ENCODE measurements around the gene MAP3K7.
"Not testable (repeated sequence)": the region's sequence is repeated elsewhere in the genome, so short reads cannot be mapped to it uniquely, and the experiment has no call there.

Gene MAP3K7

GRCh38 chr6:90578894-90579549, 7.8 kb downstream of the MAP3K7 start:
- DNase-seq (ENCODE audit: low spot score): no peak

- no peak for DNase-seq (ENCODE audit: low spot score)
These were observed 11.6 kb downstream of the MAP3K7 start for GRCh38 chr6:90575267-90575666.

GRCh38 chr6:90574610-90575009, 12.3 kb downstream of the MAP3K7 start:
- no peak for DNase-seq (ENCODE audit: low spot score)

- DNase-seq (ENCODE audit: low spot score): no peak
These were observed 13.2 kb downstream of the MAP3K7 start for GRCh38 chr6:90573624-90574023.

- no peak for DNase-seq (ENCODE audit: low spot score)
These were observed 14.0 kb downstream of the MAP3K7 start for GRCh38 chr6:90572856-90573255.

GRCh38 chr6:90569223-90569622, 17.6 kb downstream of the MAP3K7 start:
- no peak for DNase-seq (ENCODE audit: low spot score)

- not testable (repeated sequence) for DNase-seq (ENCODE audit: low spot score)
These were observed 19.2 kb downstream of the MAP3K7 start for GRCh38 chr6:90567682-90568081.

- DNase-seq (ENCODE audit: low spot score): not testable (repeated sequence)
These were observed 24.5 kb downstream of the MAP3K7 start for GRCh38 chr6:90562341-90562740.

GRCh38 chr6:90559931-90560330, 26.9 kb downstream of the MAP3K7 start:
- DNase-seq (ENCODE audit: low spot score): no peak

GRCh38 chr6:90557006-90557405, 29.9 kb downstream of the MAP3K7 start:
- DNase-seq (ENCODE audit: low spot score): no peak

GRCh38 chr6:90547991-90548390, 38.9 kb downstream of the MAP3K7 start:
- DNase-seq (ENCODE audit: low spot score): no peak

GRCh38 chr6:90547079-90547478, 39.8 kb downstream of the MAP3K7 start:
- DNase-seq (ENCODE audit: low spot score): no peak

GRCh38 chr6:90545448-90545847, 41.4 kb downstream of the MAP3K7 start:
- no peak for DNase-seq (ENCODE audit: low spot score)

GRCh38 chr6:90544741-90545140, 42.1 kb downstream of the MAP3K7 start:
- no peak for DNase-seq (ENCODE audit: low spot score)

- DNase-seq (ENCODE audit: low spot score): no peak
These were observed 42.8 kb downstream of the MAP3K7 start for GRCh38 chr6:90544081-90544480.

- no peak for DNase-seq (ENCODE audit: low spot score)
These were observed 45.7 kb downstream of the MAP3K7 start for GRCh38 chr6:90541221-90541620.

- DNase-seq (ENCODE audit: low spot score): no peak
These were observed 48.4 kb downstream of the MAP3K7 start for GRCh38 chr6:90538278-90539046.

GRCh38 chr6:90537723-90538258, 49.1 kb downstream of the MAP3K7 start:
- DNase-seq (ENCODE audit: low spot score): no peak

- no peak for DNase-seq (ENCODE audit: low spot score)
These were observed 49.8 kb downstream of the MAP3K7 start for GRCh38 chr6:90537027-90537426.

GRCh38 chr6:90536520-90536919, 50.4 kb downstream of the MAP3K7 start:
- no peak for DNase-seq (ENCODE audit: low spot score)

- peak; percentile 11 for DNase-seq (ENCODE audit: low spot score)
These were observed 52.4 kb downstream of the MAP3K7 start for GRCh38 chr6:90534337-90535025.

- peak; percentile 6 for DNase-seq (ENCODE audit: low spot score)
These were observed 53.1 kb downstream of the MAP3K7 start for GRCh38 chr6:90533615-90534336.
